ENCODE data around the gene EDAR. TPM values are rescaled to one million over a fixed set of nuclear protein-coding genes. Genes with fewer than 3 reads are reported as not detected.

Gene EDAR
- total RNA-seq, 4 donors from 2014 or later, result not detected

- Histone ChIP-seq H3K36me3 (no peaks in the 10 kb centered on the region), H3K9me3 (no peaks in the 10 kb centered on the region), H3K4me3 (no peak overlapping the region), H3K27me3 (no peaks in the 10 kb centered on the region), H3K27ac (replicated peaks in 1 of 4) (no peak overlapping the region), H3K4me1 (no peaks in the 10 kb centered on the region)
- WGBS, result 73% methylated on average over 3 of the region's 3 CpGs
- intact Hi-C loops (cut with DNase I), result no loop called here
- TF ChIP-seq POLR2A (IDR thresholded peaks at IDR 0.05; ENCODE audit: low read depth) (no peak), POLR2AphosphoS5 (IDR thresholded peaks at IDR 0.05) (no peak), CTCF (IDR thresholded peaks at IDR 0.05) (no peak), EP300 (IDR thresholded peaks at IDR 0.05) (no peak)
- no peak for DNase-seq (ENCODE audit: extremely low spot score)
Observed at GRCh38 chr2:108998911-108999310, 9.9 kb upstream of the EDAR start.

GRCh38 chr2:108994178-108994577, 5.2 kb upstream of the EDAR start:
- 95% methylated on average over 6 of the region's 6 CpGs for WGBS
- Histone ChIP-seq H3K4me3 (no peak overlapping the region), H3K27me3 (peaks cover 0 to 7% (median 0%) of the 10 kb centered on the region in 4 donors), H3K36me3 (no peaks in the 10 kb centered on the region), H3K9me3 (no peaks in the 10 kb centered on the region), H3K4me1 (peaks cover 0 to 2% (median under 1%) of the 10 kb centered on the region in 4 donors), H3K27ac (replicated peaks in 1 of 4) (no peak overlapping the region)
- DNase-seq (ENCODE audit: extremely low spot score), result no peak
- intact Hi-C loops (cut with DNase I), result no loop called here
- TF ChIP-seq POLR2A (IDR thresholded peaks at IDR 0.05; ENCODE audit: low read depth) (no peak), CTCF (IDR thresholded peaks at IDR 0.05) (no peak), POLR2AphosphoS5 (IDR thresholded peaks at IDR 0.05) (no peak), EP300 (IDR thresholded peaks at IDR 0.05) (no peak)

- Histone ChIP-seq H3K27me3 (peaks cover 0 to 14% (median 0%) of the 10 kb centered on the region in 4 donors), H3K4me1 (peaks cover 0 to 7% (median 7%) of the 10 kb centered on the region in 4 donors), H3K36me3 (no peaks in the 10 kb centered on the region), H3K27ac (replicated peaks in 1 of 4) (no peak overlapping the region), H3K9me3 (no peaks in the 10 kb centered on the region), H3K4me3 (no peak overlapping the region)
- WGBS, result 88% methylated on average over 8 of the region's 8 CpGs
- DNase-seq (ENCODE audit: extremely low spot score), result no peak
- intact Hi-C loops (cut with DNase I), result no loop called here
- no peak for TF ChIP-seq EP300 (IDR thresholded peaks at IDR 0.05)
Observed at GRCh38 chr2:108993095-108993937, 4.3 kb upstream of the EDAR start.

- no peaks in the 10 kb centered on the region for H3K9me3 ChIP-seq
- H3K4me3 ChIP-seq, result no peak overlapping the region
- H3K36me3 ChIP-seq, result no peaks in the 10 kb centered on the region
- intact Hi-C loops (cut with DNase I), result no loop called here
- TF ChIP-seq POLR2AphosphoS5 (IDR thresholded peaks at IDR 0.05) (no peak), EP300 (IDR thresholded peaks at IDR 0.05) (no peak), CTCF (IDR thresholded peaks at IDR 0.05) (no peak), POLR2A (IDR thresholded peaks at IDR 0.05; ENCODE audit: low read depth) (no peak)
- peaks cover 0 to 27% (median 0%) of the 10 kb centered on the region in 4 donors for H3K27me3 ChIP-seq
- H3K4me1 ChIP-seq, result peaks cover 0 to 7% (median 7%) of the 10 kb centered on the region in 4 donors
- no peak for DNase-seq (ENCODE audit: extremely low spot score)
- no peak overlapping the region for H3K27ac ChIP-seq (replicated peaks in 1 of 4)
- 82% methylated on average over 19 of the region's 19 CpGs for WGBS
Observed at GRCh38 chr2:108988076-108988795, 784 bp downstream of the EDAR start.

GRCh38 chr2:108986916-108987510, 2.0 kb downstream of the EDAR start:
- no peak for TF ChIP-seq CTCF (IDR thresholded peaks at IDR 0.05)
- TF ChIP-seq POLR2A (IDR thresholded peaks at IDR 0.05; ENCODE audit: low read depth), result no peak
- TF ChIP-seq POLR2AphosphoS5 (IDR thresholded peaks at IDR 0.05), result no peak
- no peak for TF ChIP-seq EP300 (IDR thresholded peaks at IDR 0.05)
- Histone ChIP-seq H3K4me1 (peaks cover 0 to 7% (median 7%) of the 10 kb centered on the region in 4 donors), H3K9me3 (no peaks in the 10 kb centered on the region), H3K27me3 (peaks cover 0 to 27% (median 0%) of the 10 kb centered on the region in 4 donors), H3K27ac (replicated peaks in 1 of 4) (no peak overlapping the region), H3K36me3 (no peaks in the 10 kb centered on the region), H3K4me3 (no peak overlapping the region)
- intact Hi-C loops (cut with DNase I), result no loop called here
- 95% methylated on average over 7 of the region's 7 CpGs for WGBS
- no peak for DNase-seq (ENCODE audit: extremely low spot score)

All from esophagus muscularis mucosa (tissue), 4 donors.